ENCODE data around the gene TNFAIP6.
"Not testable (repeated sequence)": the region's sequence is repeated elsewhere in the genome, so short reads cannot be mapped to it uniquely, and the experiment has no call there.

The TNFAIP6 gene

GRCh38 chr2:151417650-151418049, 60.3 kb downstream of the TNFAIP6 start:
- DNase-seq (ENCODE audit: low read depth, low spot score): no peak

- not testable (repeated sequence) for DNase-seq (ENCODE audit: low read depth, low spot score)
These were observed 64.3 kb downstream of the TNFAIP6 start for GRCh38 chr2:151421681-151422080.

GRCh38 chr2:151422917-151423439, 65.6 kb downstream of the TNFAIP6 start:
- no peak for DNase-seq (ENCODE audit: low read depth, low spot score)

DNA sequence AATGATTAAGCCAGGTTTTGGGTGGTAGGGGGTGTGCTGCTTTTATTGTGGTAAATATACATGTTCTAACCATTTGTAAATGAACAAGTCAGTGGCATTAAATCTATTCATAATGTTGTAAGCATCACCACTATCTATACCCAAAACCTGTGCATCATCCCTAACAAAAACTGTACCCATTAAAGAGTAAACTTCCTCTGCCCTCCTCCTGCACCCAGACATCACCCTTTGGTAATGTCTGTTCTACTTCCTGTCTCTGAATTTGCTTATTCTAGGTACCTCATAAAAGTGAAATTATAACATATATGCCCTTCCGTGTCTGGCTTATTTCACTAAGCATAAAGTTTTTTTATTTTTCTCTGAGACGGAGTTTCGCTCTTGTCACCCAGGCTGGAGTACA, 66.4 kb downstream of the TNFAIP6 start:
- DNase-seq (ENCODE audit: low read depth, low spot score): no peak

Data from activated naive CD8-positive, alpha-beta T cell treated with anti-CD3 and anti-CD28 coated beads, Interleukin-2, amount 50 U/mL, for 16 hours (primary cell).